Body of pancreas (tissue), 4 donors: Measurements from ENCODE around the gene RIPPLY1. TPM values are rescaled to one million over a fixed set of nuclear protein-coding genes. Genes with fewer than 3 reads are reported as not detected.

Source experiments
- ATAC-seq: fragments of 150-250 bp; one replicate; pipeline ENCODE4 v1.9.1; 2016
- DNase-seq, 4 donors: peaks; one replicate each; pipeline ENCODE4 v3.0.0-alpha.2; 2019
- H3K27ac ChIP-seq, 4 donors: fragments of 200-600 bp; sonication (generic); 1 replicate in 3 of 4; 2 replicates in 1 of 4; pipeline versions ENCODE4 v1.5.1 to v1.6.1; 2016 to 2019; ENCODE audit warnings: mild to moderate bottlenecking in 1 of 4, mixed read lengths in 1 of 4, moderate library complexity in 1 of 4
- H3K27me3 ChIP-seq, 2 donors: fragments of 200-600 bp; sonication (generic); one replicate each; pipeline ENCODE4 v1.6.0; 2016; ENCODE audit warnings: mild to moderate bottlenecking in 1 of 2
- H3K36me3 ChIP-seq, 2 donors: fragments of 200-600 bp; sonication (generic); replicated peaks in 1 of 2; 2 replicates each; pipeline ENCODE4 v1.5.1; 2016; ENCODE audit warnings: low read depth in 2 of 2; ENCODE audit not compliant: insufficient read depth in 1 of 2
- H3K4me1 ChIP-seq: fragments of 200-600 bp; sonication (generic); one replicate; pipeline ENCODE4 v1.6.0; 2016
- H3K4me3 ChIP-seq, 2 donors: fragments of 200-600 bp; sonication (generic); 1 replicate in 1 of 2; 2 replicates in 1 of 2; pipeline ENCODE4 v1.5.1; 2016 to 2019
- H3K9me3 ChIP-seq, 3 donors: fragments of 200-600 bp; sonication (generic); 1 replicate in 2 of 3; 2 replicates in 1 of 3; pipeline ENCODE4 v1.5.1; 2016
- CTCF ChIP-seq, 7 experiments: fragments of 450-650 bp in 4 of 7; fragments of 200-600 bp in 3 of 7; sonication (generic) in 3 of 7; IDR thresholded peaks; one replicate each; pipeline ENCODE4 v1.5.1; 2016 to 2019; ENCODE audit warnings: antibody characterized with exemption in 7 of 7
- POLR2A ChIP-seq, 3 donors: fragments of 450-650 bp; IDR thresholded peaks; one replicate each; pipeline ENCODE4 v1.6.1; 2016; ENCODE audit warnings: antibody characterized with exemption in 3 of 3, mild to moderate bottlenecking in 2 of 3
- WGBS, 2 donors: methylation state at CpG; one replicate each; pipeline ENCODE4 v1.1.5; 2017; 5-methylcytosine and 5-hydroxymethylcytosine counted together
- intact Hi-C: fragments of 100-400 bp; cut with DNase I; formaldehyde crosslinking; loops from one replicate; pipeline ENCODE4 v1.15.1; 2023
- total RNA-seq, 2 donors: library from RNA; depleted of rRNA; stranded (reverse); fragments of >200 nt; gene quantifications; one replicate each; pipeline ENCODE4 v1.1.0, GENCODE V29; 2016

The RIPPLY1 gene
- total RNA-seq, 2 donors from 2014 or later: not detected

- Histone ChIP-seq H3K4me1 (no peaks in the 10 kb centered on the region), H3K27me3 (no peaks in the 10 kb centered on the region), H3K4me3 (no peak overlapping the region), H3K9me3 (no peaks in the 10 kb centered on the region), H3K36me3 (no peaks in the 10 kb centered on the region), H3K27ac (no peak overlapping the region)
- 47 to 64% methylated on average over 3 of the region's 3 CpGs for WGBS, 2 donors
- ATAC-seq: no peak
- intact Hi-C loops: no loop called here
- TF ChIP-seq CTCF (IDR thresholded peaks at IDR 0.05) (no peak), POLR2A (IDR thresholded peaks at IDR 0.05) (no peak)
- DNase-seq: no peak
Observed at GRCh38 chrX:106939566-106939965, 36.4 kb upstream of the RIPPLY1 start.

GRCh38 chrX:106936246-106936645 lies 33.1 kb upstream of the RIPPLY1 start:
- TF ChIP-seq POLR2A (IDR thresholded peaks at IDR 0.05) (no peak), CTCF (IDR thresholded peaks at IDR 0.05) (no peak)
- Histone ChIP-seq H3K27me3 (no peaks in the 10 kb centered on the region), H3K27ac (no peak overlapping the region)

GRCh38 chrX:106935175-106935574 lies 32.0 kb upstream of the RIPPLY1 start:
- H3K36me3 ChIP-seq: no peaks in the 10 kb centered on the region
- intact Hi-C loops: no loop called here
- H3K4me3 ChIP-seq: no peak overlapping the region
- H3K4me1 ChIP-seq: peaks cover 22% of the 10 kb centered on the region
- no peak for DNase-seq
- no peak overlapping the region for H3K27ac ChIP-seq
- no peaks in the 10 kb centered on the region for H3K27me3 ChIP-seq
- TF ChIP-seq POLR2A (IDR thresholded peaks at IDR 0.05): no peak
- 60 to 72% methylated on average over 4 of the region's 4 CpGs for WGBS, 2 donors
- no peak for ATAC-seq
- no peaks in the 10 kb centered on the region for H3K9me3 ChIP-seq

More at GRCh38 chrX:106936246-106936645, 33.1 kb upstream of the RIPPLY1 start:
- intact Hi-C loops: no loop called here
- ATAC-seq (no peak), DNase-seq (no peak)
- Histone ChIP-seq H3K36me3 (no peaks in the 10 kb centered on the region), H3K4me1 (peaks cover 20% of the 10 kb centered on the region), H3K9me3 (no peaks in the 10 kb centered on the region), H3K4me3 (no peak overlapping the region)
- WGBS, 2 donors: 100% methylated on average over 1 of the region's 1 CpG

- Histone ChIP-seq H3K4me1 (peaks cover 38% of the 10 kb centered on the region), H3K27me3 (no peaks in the 10 kb centered on the region), H3K36me3 (no peaks in the 10 kb centered on the region), H3K27ac (peak overlapping the region in 1 of 4 donors; percentile 21), H3K9me3 (no peaks in the 10 kb centered on the region), H3K4me3 (no peak overlapping the region)
- DNase-seq (peak; percentile 28 to 63 (median 50)), ATAC-seq (peak; percentile 71)
- TF ChIP-seq CTCF (IDR thresholded peaks at IDR 0.05) (no peak), POLR2A (IDR thresholded peaks at IDR 0.05) (no peak)
- intact Hi-C loops: no loop called here
- 8 to 17% methylated on average over 1 to 3 of the region's 3 CpGs for whole genome bisulfite sequencing, 2 donors
Observed at GRCh38 chrX:106933538-106933961, 30.4 kb upstream of the RIPPLY1 start.

GRCh38 chrX:106932960-106933537 lies 29.9 kb upstream of the RIPPLY1 start:
- Histone ChIP-seq H3K9me3 (no peaks in the 10 kb centered on the region), H3K27ac (peak overlapping the region in 2 of 4 donors; percentile 21 to 40), H3K4me3 (no peak overlapping the region), H3K4me1 (peaks cover 43% of the 10 kb centered on the region), H3K27me3 (no peaks in the 10 kb centered on the region), H3K36me3 (no peaks in the 10 kb centered on the region)
- no peak for ATAC-seq
- DNase-seq: no peak
- TF ChIP-seq CTCF (IDR thresholded peaks at IDR 0.05) (no peak), POLR2A (IDR thresholded peaks at IDR 0.05) (no peak)
- WGBS, 2 donors: 38 to 48% methylated on average over 6 of the region's 6 CpGs
- intact Hi-C loops: no loop called here
